HCT116 (cell line): ENCODE measurements around the gene ZNF785. TPM values are rescaled to one million over a fixed set of nuclear protein-coding genes. Genes with fewer than 3 reads are reported as not detected.

Experiments used
- ATAC-seq: fragments of 200-7000 bp; cut with Tn5 transposase; 2 replicates; pipeline ENCODE4 v1.9.1; 2020; ENCODE audit warnings: mild to moderate bottlenecking, moderate library complexity
- BruUV-seq: library from RNA; stranded (reverse); fragments of 400-500 nt; replicated peaks from 2 replicates; lab custom pipeline; 2021; lab: Mats Ljungman, UMichigan
- CTCF ChIA-PET: fragments of 300-600 bp; sonication (Branson Sonifier 250); formaldehyde crosslinking; loops from one replicate; lab custom pipeline; 2021; ENCODE audit warnings: antibody characterized with exemption; lab: Charles Lee
- POLR2A ChIA-PET: fragments of 300-600, 350-600 bp; sonication (Branson Sonifier 250); formaldehyde crosslinking; loops from one replicate; lab custom pipeline; 2021; ENCODE audit warnings: antibody characterized with exemption; lab: Charles Lee
- RAD21 ChIA-PET, 2 experiments: fragments of 300-600 bp; sonication (Branson Sonifier 250); formaldehyde crosslinking; loops; one replicate each; lab custom pipeline; 2023; ENCODE audit warnings: low total read pairs in 2 of 2; ENCODE audit not compliant: uncharacterized antibody in 2 of 2, unreplicated experiment in 2 of 2, low non-redundant PET in 1 of 2; lab: Charles Lee
- DNase-seq: peaks from one replicate; pipeline ENCODE4 v3.0.0-alpha.2; 2010; ENCODE audit warnings: low read depth, low spot score
- H2AFZ ChIP-seq: fragments of 200-600 bp; shearing (Covaris generic), sonication (generic); 2 replicates; pipeline ENCODE4 v1.6.1; 2017; ENCODE audit warnings: low read depth, mixed run types, mixed read lengths, antibody characterized with exemption, low read length; ENCODE audit not compliant: poor library complexity, severe bottlenecking
- H3K27ac ChIP-seq: 2 replicates; pipeline ENCODE4 v1.5.1; 2012; ENCODE audit warnings: low read depth, low read length
- H3K27me3 ChIP-seq: fragments of 200-600 bp; sonication (generic); 2 replicates; pipeline ENCODE4 v1.6.1; 2016; ENCODE audit warnings: mixed run types, low read length, mixed read lengths; ENCODE audit not compliant: insufficient read depth
- H3K36me3 ChIP-seq, 2 experiments: fragments of 200-500 bp in 1 of 2; fragments of 200-600 bp in 1 of 2; sonication (Bioruptor generic) in 1 of 2; sonication (generic) in 1 of 2; 2 replicates each; pipeline versions ENCODE4 v1.5.1 to v1.6.1; 2014 to 2016; ENCODE audit warnings: low read length in 2 of 2, inconsistent platforms in 1 of 2, mixed read lengths in 1 of 2, mixed run types in 1 of 2; ENCODE audit not compliant: insufficient read depth in 2 of 2, control insufficient read depth in 1 of 2
- H3K4me1 ChIP-seq, 2 experiments: fragments of 200-600 bp in 1 of 2; sonication (generic) in 1 of 2; 2 replicates each; pipeline versions ENCODE4 v1.5.1 to v1.6.1; 2012 to 2017; ENCODE audit warnings: low read length in 2 of 2, inconsistent platforms in 1 of 2, mild to moderate bottlenecking in 1 of 2, mixed read lengths in 1 of 2, mixed run types in 1 of 2, moderate library complexity in 1 of 2; ENCODE audit not compliant: insufficient read depth in 2 of 2, control insufficient read depth in 1 of 2
- H3K4me2 ChIP-seq: fragments of 200-600 bp; sonication (generic); 2 replicates; pipeline ENCODE4 v1.6.1; 2017; ENCODE audit warnings: mixed run types, low read length, mixed read lengths
- H3K4me3 ChIP-seq, 2 experiments: fragments of 200-600 bp in 1 of 2; sonication (generic) in 1 of 2; replicated peaks in 1 of 2; 2 replicates each; pipeline ENCODE4 v1.5.1; 2011 to 2016; ENCODE audit warnings: low read length in 2 of 2, control low read depth in 1 of 2, low read depth in 1 of 2, mild to moderate bottlenecking in 1 of 2, mixed read lengths in 1 of 2, mixed run types in 1 of 2
- H3K79me2 ChIP-seq: fragments of 200-600 bp; sonication (generic); 2 replicates; pipeline ENCODE4 v1.6.1; 2017; ENCODE audit warnings: mild to moderate bottlenecking, mixed run types, low read length, moderate library complexity, mixed read lengths; ENCODE audit not compliant: insufficient read depth
- H3K9ac ChIP-seq: fragments of 200-600 bp; sonication (generic); 2 replicates; pipeline ENCODE4 v1.6.1; 2016; ENCODE audit warnings: low read length, mixed read lengths
- H3K9me2 ChIP-seq: fragments of 200-600 bp; sonication (generic), shearing (Covaris generic); 2 replicates; pipeline ENCODE4 v1.6.1; 2017; ENCODE audit warnings: mixed run types, mild to moderate bottlenecking, moderate library complexity; ENCODE audit not compliant: insufficient read depth
- H3K9me3 ChIP-seq, 2 experiments: fragments of 200-500 bp in 1 of 2; fragments of 200-600 bp in 1 of 2; sonication (Bioruptor generic) in 1 of 2; sonication (generic) in 1 of 2; 2 replicates each; pipeline ENCODE4 v1.6.1; 2014 to 2017; ENCODE audit warnings: low read length in 2 of 2, mixed read lengths in 2 of 2, inconsistent platforms in 1 of 2, low read depth in 1 of 2, mild to moderate bottlenecking in 1 of 2, mixed run types in 1 of 2, moderate library complexity in 1 of 2; ENCODE audit not compliant: control insufficient read depth in 1 of 2, insufficient read depth in 1 of 2
- H4K20me1 ChIP-seq: fragments of 200-600 bp; sonication (generic), shearing (Covaris generic); 2 replicates; pipeline ENCODE4 v1.6.1; 2017; ENCODE audit warnings: mixed run types, mild to moderate bottlenecking, moderate library complexity; ENCODE audit not compliant: insufficient read depth
- CBX3 ChIP-seq: IDR thresholded peaks from 2 replicates; pipeline ENCODE4 v1.6.1; 2012; ENCODE audit warnings: low read depth
- CEBPB ChIP-seq: IDR thresholded peaks from 2 replicates; pipeline ENCODE4 v1.6.1; 2012; ENCODE audit warnings: low read depth
- EGR1 ChIP-seq: IDR thresholded peaks from 2 replicates; pipeline ENCODE4 v1.6.1; 2012; ENCODE audit warnings: low read depth
- ELF1 ChIP-seq: IDR thresholded peaks from 2 replicates; pipeline ENCODE4 v1.6.1; 2012; ENCODE audit warnings: low read depth, borderline replicate concordance
- EZH2 ChIP-seq: fragments of 200-600 bp; sonication (generic); IDR thresholded peaks from 2 replicates; pipeline ENCODE4 v1.6.1; 2017; ENCODE audit warnings: antibody characterized with exemption, mixed run types
- JUND ChIP-seq: IDR thresholded peaks from 2 replicates; pipeline ENCODE4 v1.6.1; 2012
- POLR2A ChIP-seq: IDR thresholded peaks from 2 replicates; pipeline ENCODE4 v1.7.0; 2011; ENCODE audit warnings: borderline replicate concordance; ENCODE audit not compliant: insufficient read depth, insufficient read length; ENCODE audit errors: extremely low read depth
- POLR2AphosphoS5 ChIP-seq: IDR thresholded peaks from 2 replicates; pipeline ENCODE4 v1.6.1; 2011; ENCODE audit warnings: mild to moderate bottlenecking, low read depth, low read length, moderate library complexity
- RAD21 ChIP-seq: IDR thresholded peaks from 2 replicates; pipeline ENCODE4 v1.6.1; 2012; ENCODE audit warnings: low read depth, mild to moderate bottlenecking
- SIN3A ChIP-seq: IDR thresholded peaks from 2 replicates; pipeline ENCODE4 v1.6.1; 2012; ENCODE audit warnings: low read depth
- ZFX ChIP-seq: fragments of 450-650 bp; IDR thresholded peaks from 2 replicates; pipeline ENCODE4 v1.6.1; 2017
- intact Hi-C: fragments of 100-400 bp; cut with micrococcal nuclease; formaldehyde crosslinking; loops from 2 replicates; pipeline ENCODE4 v1.10.0; 2022
- total RNA-seq: library from RNA; stranded (reverse); gene quantifications from one replicate; pipeline ENCODE4 v1.2.1, GENCODE V29; 2021; ENCODE audit not compliant: unreplicated experiment
- TF ChIP-seq, protein P1 (sequence below): IDR thresholded peaks from 2 replicates; pipeline ENCODE4 v1.6.1; 2012
- TF ChIP-seq, protein P2 (sequence below), 3 experiments: fragments of 200-600 bp in 1 of 3; sonication (generic) in 1 of 3; IDR thresholded peaks in 2 of 3; conservative IDR thresholded peaks in 1 of 3; 2 replicates each; pipeline ENCODE4 v1.5.1; 2012 to 2017; ENCODE audit warnings: low read depth in 2 of 3, low read length in 2 of 3, antibody characterized with exemption in 1 of 3, borderline replicate concordance in 1 of 3, control low read depth in 1 of 3, mild to moderate bottlenecking in 1 of 3, mixed read lengths in 1 of 3, mixed run types in 1 of 3, moderate library complexity in 1 of 3; ENCODE audit not compliant: insufficient read depth in 1 of 3

The ZNF785 gene
- total RNA-seq, 1 experiment from 2014 or later, result 0.15 TPM

DNA sequence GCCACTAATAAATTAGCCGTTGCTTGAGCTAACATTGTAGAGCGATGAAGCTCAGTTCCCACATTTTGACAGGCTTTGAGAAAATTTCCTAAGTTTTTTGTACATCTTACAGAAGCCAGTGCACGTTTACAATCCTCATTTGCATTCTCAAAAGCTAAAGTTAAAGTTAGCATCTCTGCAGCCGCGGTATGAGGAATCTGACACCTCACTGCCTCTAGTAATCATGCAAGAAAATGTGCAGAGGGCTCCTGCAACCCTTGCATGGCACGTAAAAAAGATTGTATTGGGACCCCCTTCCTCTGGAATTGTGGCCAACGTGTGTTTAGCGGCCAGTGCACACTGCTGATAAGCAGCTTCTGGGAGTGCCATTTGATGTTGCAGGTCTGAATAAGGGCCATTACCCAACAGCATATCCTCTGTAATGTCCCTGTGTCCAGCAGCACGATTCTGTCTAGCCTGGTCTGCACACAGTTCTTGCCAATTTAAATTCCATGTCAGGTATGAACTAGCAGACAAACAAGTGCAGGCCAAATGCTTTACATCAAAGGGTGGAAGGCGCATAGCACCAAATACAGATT is 37.0 kb upstream of the ZNF785 start:
- H3K9me3 ChIP-seq, result peaks cover 0 to 9% of the 10 kb centered on the region in 2 experiments; a peak in 2 of 4 replicates
- no peak overlapping the region for H2AFZ ChIP-seq
- ATAC-seq, result no peak
- H3K36me3 ChIP-seq, result no peaks in the 10 kb centered on the region
- H3K27me3 ChIP-seq, result no peaks in the 10 kb centered on the region
- no peaks in the 10 kb centered on the region for H3K9me2 ChIP-seq
- TF ChIP-seq, protein P1, sequence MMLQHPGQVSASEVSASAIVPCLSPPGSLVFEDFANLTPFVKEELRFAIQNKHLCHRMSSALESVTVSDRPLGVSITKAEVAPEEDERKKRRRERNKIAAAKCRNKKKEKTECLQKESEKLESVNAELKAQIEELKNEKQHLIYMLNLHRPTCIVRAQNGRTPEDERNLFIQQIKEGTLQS, result no peak
- no peak for TF ChIP-seq ELF1
- TF ChIP-seq POLR2A, result no peak
- no peak for TF ChIP-seq ZFX
- no peak for TF ChIP-seq CBX3
- no peak for TF ChIP-seq SIN3A
- TF ChIP-seq JUND, result no peak
- TF ChIP-seq CEBPB, result no peak
- no peak for TF ChIP-seq EGR1
- TF ChIP-seq, all 23 proteins: peak for 0
- Histone ChIP-seq H3K79me2 (no peaks in the 10 kb centered on the region), H3K4me2 (no peak overlapping the region), H3K4me3 (no peak overlapping the region), H3K9ac (no peak overlapping the region), H4K20me1 (no peaks in the 10 kb centered on the region), H3K27ac (no peak overlapping the region), H3K4me1 (no peaks in the 10 kb centered on the region)
- BruUV-seq, result no TSS peak
- POLR2A ChIA-PET, result no interaction called here
- intact Hi-C loops, result no loop called here
- DNase-seq, result no peak
- RAD21 ChIA-PET, result no interaction called here
- CTCF ChIA-PET, result no interaction called here

- H3K9ac ChIP-seq, result no peak overlapping the region
- no peaks in the 10 kb centered on the region for H3K9me2 ChIP-seq
- BruUV-seq, result no TSS peak
- no peaks in the 10 kb centered on the region for H3K4me1 ChIP-seq
- peaks cover 0 to 9% of the 10 kb centered on the region in 2 experiments; a peak in 2 of 4 replicates for H3K9me3 ChIP-seq
- intact Hi-C loops, result no loop called here
- H3K36me3 ChIP-seq, result no peaks in the 10 kb centered on the region
- DNase-seq (no peak), ATAC-seq (no peak)
- H3K4me3 ChIP-seq, result no peak overlapping the region
- POLR2A ChIA-PET, result no interaction called here
- no peaks in the 10 kb centered on the region for H4K20me1 ChIP-seq
- no peaks in the 10 kb centered on the region for H3K79me2 ChIP-seq
- RAD21 ChIA-PET, result interaction anchor here in 1 of 2 experiments (0.6 kb wide), 1 partner anchor 220 kb away, joined by 6 read pairs; no protein-coding TSS in a partner anchor
- no peak overlapping the region for H3K4me2 ChIP-seq
- no peak overlapping the region for H2AFZ ChIP-seq
- CTCF ChIA-PET, result no interaction called here
- H3K27me3 ChIP-seq, result no peaks in the 10 kb centered on the region
- no peak overlapping the region for H3K27ac ChIP-seq
- TF ChIP-seq, protein P2, sequence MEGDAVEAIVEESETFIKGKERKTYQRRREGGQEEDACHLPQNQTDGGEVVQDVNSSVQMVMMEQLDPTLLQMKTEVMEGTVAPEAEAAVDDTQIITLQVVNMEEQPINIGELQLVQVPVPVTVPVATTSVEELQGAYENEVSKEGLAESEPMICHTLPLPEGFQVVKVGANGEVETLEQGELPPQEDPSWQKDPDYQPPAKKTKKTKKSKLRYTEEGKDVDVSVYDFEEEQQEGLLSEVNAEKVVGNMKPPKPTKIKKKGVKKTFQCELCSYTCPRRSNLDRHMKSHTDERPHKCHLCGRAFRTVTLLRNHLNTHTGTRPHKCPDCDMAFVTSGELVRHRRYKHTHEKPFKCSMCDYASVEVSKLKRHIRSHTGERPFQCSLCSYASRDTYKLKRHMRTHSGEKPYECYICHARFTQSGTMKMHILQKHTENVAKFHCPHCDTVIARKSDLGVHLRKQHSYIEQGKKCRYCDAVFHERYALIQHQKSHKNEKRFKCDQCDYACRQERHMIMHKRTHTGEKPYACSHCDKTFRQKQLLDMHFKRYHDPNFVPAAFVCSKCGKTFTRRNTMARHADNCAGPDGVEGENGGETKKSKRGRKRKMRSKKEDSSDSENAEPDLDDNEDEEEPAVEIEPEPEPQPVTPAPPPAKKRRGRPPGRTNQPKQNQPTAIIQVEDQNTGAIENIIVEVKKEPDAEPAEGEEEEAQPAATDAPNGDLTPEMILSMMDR (IDR thresholded peaks at IDR 0.05 in 2 of 3, conservative IDR thresholded peaks at IDR 0.05 in 1 of 3; ENCODE audit: borderline replicate concordance in 1 of 3, insufficient read depth in 1 of 3, low read depth in 2 of 3, low read length in 2 of 3), result no peak
- TF ChIP-seq ELF1 (no peak), POLR2AphosphoS5 (no peak), JUND (no peak), RAD21 (no peak), SIN3A (no peak), EZH2 (no peak)
These were observed 36.3 kb upstream of the ZNF785 start for GRCh38 chr16:30621765-30622164.
